GM21390 (cell line): ENCODE results near the gene LEMD1.

Source experiments
- ATAC-seq: cut with Tn5 transposase; IDR thresholded peaks from one replicate; pipeline ENCODE4 v1.9.1; 2021; ENCODE audit not compliant: unreplicated experiment

Gene LEMD1, protein sequence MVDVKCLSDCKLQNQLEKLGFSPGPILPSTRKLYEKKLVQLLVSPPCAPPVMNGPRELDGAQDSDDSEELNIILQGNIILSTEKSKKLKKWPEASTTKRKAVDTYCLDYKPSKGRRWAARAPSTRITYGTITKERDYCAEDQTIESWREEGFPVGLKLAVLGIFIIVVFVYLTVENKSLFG

DNA sequence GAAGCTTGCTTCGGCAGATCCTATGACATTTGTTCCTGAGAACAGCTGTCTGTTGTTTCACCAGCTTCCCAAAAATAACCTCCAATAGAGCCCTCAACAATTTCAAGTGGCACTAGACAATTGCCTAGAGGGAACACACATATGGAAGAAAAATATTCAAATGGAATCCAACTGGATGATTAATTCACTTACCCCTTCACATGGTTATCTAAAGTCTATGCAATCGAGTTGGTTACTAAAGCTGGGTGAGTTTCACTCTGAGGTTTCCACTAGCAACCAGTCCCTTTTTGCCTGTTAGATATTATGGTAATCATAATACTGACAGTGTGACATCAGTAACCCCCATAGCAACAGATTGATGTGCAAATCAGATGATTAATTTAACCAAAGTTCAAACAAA, at the start of gene LEMD1:
TSS of gene LEMD1 (minus strand) at position 259 of the 400 bp plus-strand sequence. CDS start 1,520 bp downstream, outside the sequence.
- ATAC-seq: no peak

DNA sequence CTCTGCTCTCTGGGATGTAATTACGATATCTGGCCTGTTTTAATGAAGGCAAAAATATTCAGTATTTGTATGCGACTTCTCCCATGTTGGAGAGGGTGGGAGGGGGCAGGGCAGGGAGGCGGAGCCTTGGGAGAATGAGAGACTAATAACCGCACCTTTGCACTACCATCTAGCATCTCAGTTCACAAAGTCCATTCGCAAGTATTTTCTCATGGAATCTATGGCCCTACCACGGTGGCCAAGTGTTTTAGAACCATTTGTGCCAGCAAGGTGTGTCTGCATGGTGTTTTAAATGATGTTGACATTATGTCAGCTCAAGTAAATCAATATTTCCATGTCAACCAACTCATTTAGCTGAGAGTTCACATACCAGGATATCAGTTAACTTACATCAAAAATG, 48.3 kb upstream of the LEMD1 start:
- ATAC-seq: no peak

DNA sequence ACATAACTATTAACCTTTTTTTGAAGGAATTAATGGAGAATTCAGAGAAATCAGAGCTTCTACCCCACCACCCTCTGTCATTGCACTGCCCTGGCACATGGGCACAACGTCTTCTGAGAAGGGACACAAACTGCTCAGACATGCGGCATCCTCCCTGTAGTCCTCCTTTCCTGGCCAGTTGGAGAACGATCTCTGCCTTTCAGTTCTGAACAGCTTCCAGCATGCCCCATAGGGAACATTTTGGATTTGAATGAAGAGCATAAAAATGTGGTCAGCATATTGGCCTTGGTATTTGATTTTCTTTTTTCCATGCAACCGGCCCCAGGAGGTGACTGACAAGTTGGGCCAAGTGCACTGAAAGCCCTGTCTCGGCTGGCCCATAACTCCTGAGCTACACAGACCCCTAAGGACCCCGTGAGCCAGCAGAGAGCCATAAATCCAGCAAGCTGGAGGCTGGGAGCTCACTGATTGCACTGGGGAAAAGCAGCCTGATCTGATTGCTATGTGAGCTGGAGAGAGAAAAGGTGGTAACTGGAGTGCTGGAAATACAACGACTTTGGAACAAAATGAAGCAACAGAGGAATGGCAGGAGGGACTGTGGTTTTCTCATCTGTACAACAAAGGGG, 44.9 kb upstream of the LEMD1 start:
- no peak for ATAC-seq

DNA sequence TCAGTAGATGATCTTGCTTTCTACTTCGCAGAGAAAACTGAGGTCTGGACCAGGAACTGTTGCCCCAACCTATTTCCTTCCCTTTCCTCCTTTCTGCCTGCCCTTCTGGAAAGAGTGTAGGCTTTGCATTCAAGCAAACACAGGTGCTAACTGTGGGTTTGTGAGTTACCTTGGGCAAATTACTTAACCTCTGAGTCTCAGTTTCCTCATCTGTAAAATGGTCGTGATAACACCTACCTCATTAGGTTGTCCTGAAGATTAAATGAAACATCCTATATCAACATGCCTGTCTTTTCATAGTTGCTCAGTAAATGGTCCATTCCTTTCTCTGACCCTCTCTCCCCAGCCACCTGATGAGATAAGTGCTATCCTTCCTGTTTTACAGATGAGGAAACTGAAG, 43.5 kb upstream of the LEMD1 start:
- ATAC-seq: no peak

DNA sequence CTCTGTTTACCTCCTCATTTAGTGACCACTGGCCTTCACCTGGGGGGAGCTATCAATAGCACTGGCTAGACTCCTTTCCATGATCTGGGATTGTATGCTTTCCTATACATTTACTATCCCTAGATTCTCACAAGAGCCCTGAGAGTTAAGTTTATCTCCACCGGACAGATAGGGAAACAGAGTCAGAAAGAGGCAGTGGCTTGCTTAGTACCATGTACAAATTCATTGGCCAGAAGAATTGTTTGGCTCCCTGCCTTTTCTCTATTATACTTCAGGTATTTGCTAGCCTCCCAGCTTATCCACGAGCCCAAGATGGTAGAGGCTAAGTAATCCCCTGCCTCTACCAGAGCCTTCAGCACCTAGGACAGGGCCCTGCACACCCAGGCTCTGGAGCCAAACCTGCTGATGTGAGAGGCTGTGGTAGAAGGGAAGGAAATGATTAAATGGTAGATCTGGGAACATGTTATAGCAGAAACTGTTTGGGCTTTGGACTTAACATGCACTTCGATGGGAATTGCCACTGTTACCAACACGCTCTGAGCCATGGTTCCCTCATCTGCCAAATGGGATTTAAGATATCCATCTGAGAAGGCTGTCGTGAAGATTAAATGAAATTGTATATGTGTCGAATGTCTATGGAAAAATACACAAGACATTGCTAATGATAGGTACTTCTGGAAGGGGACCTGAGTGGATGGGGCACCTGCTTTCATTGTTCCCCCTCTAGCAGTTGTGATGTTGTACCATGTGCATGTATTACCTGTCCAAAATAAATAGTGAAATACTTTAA, 37.1 kb upstream of the LEMD1 start:
- ATAC-seq: no peak

DNA sequence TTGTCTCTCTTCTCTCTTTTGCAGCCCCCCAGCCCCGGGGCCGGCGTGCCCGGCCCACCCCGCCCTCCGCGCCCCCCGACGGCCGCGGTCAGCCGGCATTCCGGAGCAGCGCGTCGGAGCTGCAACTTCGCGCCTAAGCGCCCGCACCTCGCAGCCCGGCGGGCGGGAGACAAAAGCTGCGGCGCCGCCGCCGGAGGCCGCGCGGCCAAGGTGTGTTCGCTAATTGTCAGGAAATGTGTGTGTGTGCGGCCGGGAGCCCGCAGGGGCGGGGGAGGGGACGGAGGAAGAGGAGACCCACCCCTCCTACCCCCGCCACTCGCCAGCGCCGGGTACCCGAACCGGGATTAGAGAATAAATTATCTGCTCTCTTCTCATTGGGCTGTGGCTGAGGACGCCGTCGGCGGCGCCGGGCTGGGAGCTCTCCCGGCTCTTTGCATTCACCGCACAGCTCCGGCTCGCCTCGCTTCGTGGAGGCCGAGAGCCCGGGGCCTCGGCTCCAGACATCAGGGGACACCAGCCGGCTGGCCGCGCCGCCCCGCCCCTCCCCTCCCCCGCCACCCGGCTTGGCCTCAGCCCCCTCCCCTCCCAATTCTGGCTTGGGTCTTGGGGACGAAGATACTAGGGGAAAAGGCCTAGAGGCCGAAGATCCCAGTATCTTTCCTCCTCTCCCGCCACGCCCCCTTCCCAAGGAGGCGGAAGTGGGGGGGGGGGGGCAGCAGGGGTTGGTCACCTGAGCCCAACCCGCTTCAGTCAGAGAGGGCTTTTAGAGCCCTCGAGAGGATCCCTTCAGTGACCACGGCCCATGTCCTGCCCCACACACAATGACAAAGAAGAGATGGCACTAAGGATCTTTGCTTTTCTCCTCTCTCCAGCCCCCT, 35.3 kb upstream of the LEMD1 start:
- ATAC-seq: no peak

DNA sequence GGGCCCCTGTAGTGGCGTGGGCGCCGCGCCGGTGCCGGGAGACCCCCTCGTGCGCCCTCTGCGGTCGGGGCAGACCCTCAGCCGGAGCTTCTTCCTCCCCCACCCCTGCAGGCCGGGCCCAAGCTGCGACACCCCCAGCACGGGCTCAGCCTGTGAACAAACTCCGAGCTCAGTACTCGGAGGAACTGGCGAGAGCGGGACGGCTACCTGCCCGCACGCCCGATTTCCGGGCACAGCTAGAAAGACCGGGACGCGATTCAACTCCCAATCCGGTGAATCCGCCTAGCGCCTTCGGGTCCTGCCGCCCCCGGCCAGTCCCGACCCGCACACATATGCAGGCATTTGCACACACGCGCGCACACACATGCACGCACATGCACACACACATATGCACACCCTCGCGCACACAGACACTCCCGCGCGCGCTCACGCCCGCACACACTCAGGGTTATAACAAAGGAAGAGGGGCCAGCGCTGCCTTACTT, 34.6 kb upstream of the LEMD1 start:
- ATAC-seq: no peak

DNA sequence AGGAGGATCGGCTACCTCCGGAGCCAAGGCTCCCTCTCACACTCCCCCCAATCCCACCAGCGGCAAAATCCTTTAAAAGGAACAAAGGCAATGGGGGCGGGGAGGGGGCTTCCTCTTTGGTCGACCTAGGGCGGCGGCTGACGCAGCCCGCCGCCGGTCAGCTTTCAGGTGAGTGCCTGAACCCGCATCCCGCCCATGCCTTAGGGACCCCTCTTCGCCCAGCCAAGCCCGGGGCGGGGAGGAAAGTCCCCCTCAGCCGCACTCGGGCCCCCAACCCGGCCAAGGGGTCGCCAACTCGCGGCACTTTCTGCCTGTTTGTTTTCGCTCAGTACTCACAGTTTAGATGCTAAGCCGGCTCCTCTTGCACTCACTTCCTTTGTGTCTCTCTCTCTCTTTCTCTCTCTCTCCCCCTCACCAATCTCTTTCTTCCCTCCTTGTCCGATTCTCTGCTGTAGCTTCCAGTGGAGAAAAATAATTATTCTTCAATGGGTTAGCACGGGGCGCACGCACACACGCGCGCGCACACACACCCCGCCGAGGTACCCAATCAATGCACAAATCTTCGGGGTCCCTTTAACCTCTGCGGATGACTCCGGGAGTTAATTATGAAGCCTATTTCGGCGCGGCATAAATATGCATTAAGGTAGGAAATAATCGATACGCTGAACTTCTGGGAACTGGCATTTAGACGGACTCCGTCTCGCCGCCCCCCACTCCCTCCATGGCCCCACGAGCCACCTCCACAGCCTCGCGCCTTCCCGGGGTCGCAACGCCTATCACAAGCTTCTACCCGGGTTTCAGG, 33.9 kb upstream of the LEMD1 start, which contains the start of gene BLACAT1:
TSS of gene BLACAT1 (minus strand) at position 465 of the 802 bp plus-strand sequence.
- ATAC-seq: no peak

DNA sequence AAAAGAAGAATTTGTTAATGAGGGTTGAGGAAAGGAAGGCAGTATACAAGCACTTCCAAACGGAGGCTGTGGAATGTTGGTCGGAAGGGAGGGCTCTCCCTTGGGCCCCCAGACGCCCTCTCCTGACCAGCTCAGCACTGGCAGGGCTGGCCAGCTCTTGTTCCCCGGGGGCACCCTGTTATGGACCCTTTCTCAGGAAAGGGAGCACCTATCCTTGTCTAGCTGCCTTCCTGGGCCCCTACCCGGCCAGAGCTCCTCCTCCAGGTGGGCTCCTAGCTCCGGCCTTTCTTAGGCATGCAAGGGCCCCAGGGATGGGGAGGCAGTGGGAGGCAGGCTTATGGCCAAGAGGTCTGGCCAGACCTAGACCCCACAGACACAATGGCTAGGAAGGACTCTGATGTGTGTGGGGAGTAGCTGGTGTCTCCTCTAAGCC, 33.1 kb upstream of the LEMD1 start:
- ATAC-seq: no peak

DNA sequence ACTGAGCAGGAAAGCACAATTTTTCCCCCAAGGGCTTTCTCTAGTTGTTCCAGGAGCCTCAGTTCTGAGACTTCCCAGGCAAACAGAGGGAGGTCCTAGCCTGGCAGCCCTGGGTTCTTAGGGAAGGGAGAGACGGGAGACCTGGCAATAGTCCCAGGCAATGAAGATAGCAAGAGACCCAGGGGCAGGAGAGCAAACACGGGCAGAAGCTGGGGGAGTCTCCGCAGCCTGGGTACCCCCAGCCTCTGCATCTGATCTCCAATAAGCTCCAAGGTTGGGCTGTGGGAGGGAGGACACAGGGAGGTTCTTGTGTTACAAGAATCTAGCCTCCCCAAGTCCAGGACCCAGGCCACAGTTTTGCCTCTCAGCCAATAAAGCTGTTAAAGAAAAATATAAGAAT, 31.6 kb upstream of the LEMD1 start:
- ATAC-seq: no peak

DNA sequence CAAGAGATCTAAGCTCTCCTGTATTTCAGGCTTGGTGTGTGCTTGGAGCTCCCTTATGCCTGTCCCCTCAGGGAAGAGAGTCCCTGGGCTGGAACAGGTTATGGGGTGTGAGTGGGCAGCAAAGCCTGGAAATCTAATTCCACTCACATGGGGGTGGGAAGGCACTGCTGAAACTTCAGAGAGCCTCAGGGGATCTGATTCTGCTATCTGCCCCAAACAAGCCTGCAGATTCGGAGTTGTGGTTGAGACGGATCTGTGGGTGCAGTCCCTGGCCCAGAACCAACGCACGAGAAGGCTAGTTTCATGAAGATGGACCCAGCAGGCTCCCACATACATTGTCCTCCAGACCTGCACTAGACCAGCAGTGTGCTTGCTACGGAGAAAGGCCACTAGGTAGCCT, 31.1 kb upstream of the LEMD1 start:
- ATAC-seq: no peak

DNA sequence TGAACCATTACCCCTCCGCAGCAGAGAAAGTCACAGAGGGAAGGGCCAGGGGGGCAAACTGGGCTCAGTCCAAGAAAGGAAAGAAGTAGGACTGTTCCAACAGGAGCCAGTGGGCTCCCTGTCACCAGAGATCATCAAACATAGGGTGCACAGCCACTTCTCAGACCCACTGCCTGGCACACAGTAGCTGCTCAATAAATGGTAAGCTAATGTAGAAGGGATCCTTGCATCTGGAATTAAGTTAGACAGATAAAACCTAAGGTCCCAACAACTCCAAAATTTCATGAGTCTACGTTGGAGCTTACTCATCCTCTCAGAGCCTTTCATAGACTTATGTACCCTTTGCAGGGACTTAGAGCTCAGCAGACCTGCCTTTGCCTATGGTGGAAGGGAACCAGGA, 30.5 kb upstream of the LEMD1 start:
- ATAC-seq: no peak

DNA sequence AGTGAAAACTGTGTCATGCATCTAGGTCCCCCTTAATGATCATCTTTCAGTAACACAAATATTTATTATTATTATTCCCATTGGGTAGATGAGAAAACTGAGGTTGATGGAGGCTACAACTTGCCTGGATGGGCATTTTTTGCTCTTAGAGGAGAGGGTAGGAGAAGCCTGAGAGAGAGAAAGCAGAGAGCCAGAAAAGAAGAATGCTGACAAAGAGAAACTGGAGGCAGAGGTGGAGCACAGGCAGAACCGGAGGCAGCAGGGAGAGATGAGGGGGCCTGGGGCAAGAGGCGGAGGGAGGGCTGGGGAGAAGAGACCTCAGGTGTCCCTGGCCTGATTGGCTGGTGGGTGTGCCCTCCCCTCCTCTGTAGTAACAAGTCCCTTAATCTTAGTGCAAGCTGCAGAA, 29.9 kb upstream of the LEMD1 start:
- ATAC-seq: no peak

DNA sequence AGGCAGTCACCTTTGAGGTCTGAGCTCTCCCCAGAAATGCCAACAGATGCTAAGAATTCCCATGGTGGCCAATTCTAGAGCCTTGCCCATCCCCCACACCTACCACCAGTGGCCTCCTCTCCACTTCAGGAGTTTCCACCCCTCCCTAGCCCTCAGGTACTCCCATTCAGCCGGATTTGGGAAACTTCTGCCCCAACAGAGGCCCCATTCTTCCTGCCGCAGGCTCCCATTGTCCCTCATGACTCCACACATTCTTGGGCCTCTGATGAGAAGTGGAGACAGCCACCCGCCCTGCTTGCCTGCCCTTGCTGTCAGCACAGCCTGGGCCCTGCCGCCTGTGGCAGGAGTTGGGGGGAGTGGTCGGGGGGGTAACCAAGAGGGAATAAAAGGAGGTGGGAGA, 29.3 kb upstream of the LEMD1 start:
- no peak for ATAC-seq

DNA sequence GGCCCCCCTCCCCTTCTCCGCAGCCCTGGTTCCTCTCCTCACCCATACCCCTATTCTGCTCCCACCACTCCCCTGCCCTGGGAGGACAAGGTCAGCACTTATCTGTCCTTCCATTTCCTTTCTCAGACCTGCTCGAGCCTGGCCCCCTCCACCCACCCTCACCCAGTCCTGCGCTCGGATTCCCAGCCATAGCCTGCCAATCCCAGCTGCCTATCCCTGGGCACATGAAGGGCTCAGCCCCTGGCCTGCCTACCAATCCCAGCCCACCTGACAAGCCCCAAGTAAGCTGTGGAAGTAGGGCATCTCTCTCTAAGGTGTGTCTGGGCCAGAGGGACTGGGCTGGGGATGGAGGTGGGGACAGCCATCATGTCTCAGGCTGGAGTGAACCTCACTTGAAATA, 28.6 kb upstream of the LEMD1 start:
- no peak for ATAC-seq

DNA sequence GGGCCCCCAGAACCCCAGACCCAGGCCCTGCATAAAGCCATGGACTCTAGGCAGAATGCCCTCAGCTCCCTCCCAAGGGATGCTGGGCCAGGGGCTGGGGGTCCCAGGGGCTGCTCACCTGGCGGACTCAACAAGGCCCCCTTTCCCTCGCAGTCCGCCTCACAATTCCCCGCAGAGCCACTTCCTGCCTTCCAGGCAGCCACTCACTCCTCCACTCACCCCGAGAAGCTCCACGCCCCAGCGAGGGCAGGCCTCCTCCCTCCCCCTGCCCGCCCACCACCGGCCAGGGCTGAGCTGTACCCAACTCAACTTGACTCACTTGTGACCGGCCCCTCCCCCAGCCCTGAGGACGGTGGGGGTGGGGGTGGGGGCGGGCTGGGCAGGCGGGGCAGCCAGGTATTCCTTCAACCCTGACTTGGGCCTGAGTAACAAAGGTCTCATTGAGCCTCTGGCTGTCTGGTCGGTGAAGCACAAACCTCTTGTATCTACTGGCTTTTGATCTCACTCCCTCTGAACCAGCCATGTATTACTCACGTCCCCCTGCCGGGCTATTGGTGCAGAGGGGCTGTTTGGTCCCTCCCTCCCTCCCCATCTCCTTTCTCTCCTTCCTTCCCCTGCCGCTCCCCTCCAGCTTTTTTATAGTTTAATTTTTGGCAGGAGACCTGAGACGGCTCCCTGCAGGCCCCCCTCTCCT, 28.0 kb upstream of the LEMD1 start:
- no peak for ATAC-seq

DNA sequence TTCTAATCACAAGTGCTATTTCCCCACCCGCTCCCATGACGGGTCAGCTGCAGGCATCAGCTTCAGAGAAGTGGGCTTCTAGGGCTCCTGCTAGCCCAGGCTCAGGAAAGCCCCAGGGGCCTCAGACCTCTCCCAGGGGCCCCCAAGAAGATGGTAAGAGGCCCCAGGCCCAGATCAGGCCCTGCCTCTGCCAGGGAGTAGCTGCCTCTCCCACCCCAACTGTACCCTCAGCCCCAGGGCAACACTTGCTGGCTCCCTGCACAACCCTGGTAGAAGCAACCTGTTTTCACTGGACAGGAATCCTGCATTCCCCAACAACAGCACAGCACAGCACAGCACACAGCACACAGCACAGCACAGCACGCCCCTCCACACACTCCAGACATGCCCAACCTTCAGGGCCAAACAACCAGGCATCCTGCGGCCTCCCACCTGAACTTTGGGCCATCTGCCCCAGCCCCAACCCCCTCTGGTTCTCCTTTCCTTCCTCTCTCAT, 27.4 kb upstream of the LEMD1 start:
- no peak for ATAC-seq

DNA sequence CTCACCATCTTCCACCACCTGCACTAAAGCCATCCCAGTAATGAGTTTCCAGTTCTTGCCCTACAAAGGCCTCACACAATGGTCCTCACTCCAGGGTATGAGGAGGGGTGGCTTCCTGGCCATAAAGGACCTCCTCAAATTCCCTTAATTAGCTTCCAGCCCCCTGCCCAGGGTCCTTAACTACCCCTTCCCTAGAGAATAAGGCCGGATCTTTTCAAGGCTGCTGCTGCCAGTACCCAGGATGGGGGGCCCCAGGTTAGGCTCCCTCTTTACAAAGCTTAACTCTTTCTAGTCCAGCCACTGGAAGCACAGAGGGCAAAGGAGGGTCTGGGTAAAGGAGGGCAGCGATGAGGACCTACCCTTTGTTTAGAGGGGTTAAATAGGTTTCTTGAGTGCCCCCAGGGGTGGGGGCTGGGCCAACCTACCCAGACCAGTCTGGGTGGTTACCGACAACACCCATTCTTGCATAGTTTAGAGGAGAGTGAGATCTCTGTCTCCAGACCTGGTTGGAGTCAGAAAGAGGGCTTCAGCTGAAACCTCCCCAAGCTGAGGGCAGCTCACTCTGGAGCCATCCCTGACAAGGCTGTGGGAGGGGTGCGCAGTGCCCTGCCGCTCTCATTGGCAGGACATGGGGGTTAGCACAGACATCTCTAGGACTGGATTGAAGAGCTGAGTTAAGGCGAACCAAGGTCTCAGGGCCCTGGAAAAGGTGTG, 26.8 kb upstream of the LEMD1 start:
- no peak for ATAC-seq
